Thoracic aorta (tissue), 2 donors: ENCODE data around the gene PPP2R1B. TPM values are rescaled to one million over a fixed set of nuclear protein-coding genes. Genes with fewer than 3 reads are reported as not detected.

Experiments used
- ATAC-seq: fragments of 150-250 bp; one replicate; pipeline ENCODE4 v1.8.0; 2017; ENCODE audit warnings: low read depth; ENCODE audit not compliant: insufficient number of reproducible peaks, low FRiP score
- DNase-seq: peaks from one replicate; pipeline ENCODE4 v3.0.0-alpha.2; 2020; ENCODE audit warnings: low spot score
- H3K27ac ChIP-seq, 2 donors: fragments of 200-600 bp; sonication (generic); 1 replicate in 1 of 2; 2 replicates in 1 of 2; pipeline ENCODE4 v1.5.1; 2016; ENCODE audit warnings: mild to moderate bottlenecking in 2 of 2, moderate library complexity in 2 of 2
- H3K27me3 ChIP-seq: fragments of 200-600 bp; sonication (generic); replicated peaks from 2 replicates; pipeline ENCODE4 v1.6.0; 2016; ENCODE audit warnings: mild to moderate bottlenecking; ENCODE audit not compliant: insufficient read depth
- H3K36me3 ChIP-seq: fragments of 200-600 bp; sonication (generic); one replicate; pipeline ENCODE4 v1.5.1; 2016
- H3K4me1 ChIP-seq, 2 donors: fragments of 200-600 bp; sonication (generic); 1 replicate in 1 of 2; 2 replicates in 1 of 2; pipeline versions ENCODE4 v1.5.1 to v1.6.0; 2016; ENCODE audit warnings: low read depth in 2 of 2, mild to moderate bottlenecking in 1 of 2; ENCODE audit not compliant: control insufficient read depth in 1 of 2
- H3K4me3 ChIP-seq: fragments of 200-600 bp; sonication (generic); 2 replicates; pipeline ENCODE4 v1.5.1; 2016; ENCODE audit warnings: mild to moderate bottlenecking
- H3K9me3 ChIP-seq: fragments of 200-600 bp; sonication (generic); 2 replicates; pipeline ENCODE4 v1.5.1; 2016
- CTCF ChIP-seq: fragments of 200-600 bp; sonication (generic); IDR thresholded peaks from one replicate; pipeline ENCODE4 v1.5.1; 2019; ENCODE audit warnings: antibody characterized with exemption
- total RNA-seq, 2 donors: library from RNA; depleted of rRNA; stranded (reverse); fragments of >200 nt; gene quantifications; one replicate each; pipeline versions ENCODE4 v1.1.0 to v1.2.3, GENCODE V29; 2016

PPP2R1B gene
- total RNA-seq, 2 donors from 2014 or later = 22.5 to 34.5 TPM

GRCh38 chr11:111702623-111703022, 63.6 kb downstream of the PPP2R1B start:
- Histone ChIP-seq H3K4me3 (no peak overlapping the region), H3K4me1 (peaks cover 7 to 10% of the 10 kb centered on the region in 2 donors), H3K27ac (no peak overlapping the region), H3K27me3 (no peaks in the 10 kb centered on the region), H3K36me3 (no peaks in the 10 kb centered on the region), H3K9me3 (no peaks in the 10 kb centered on the region)
- ATAC-seq = no peak
- TF ChIP-seq CTCF = no peak
- DNase-seq = no peak

GRCh38 chr11:111700162-111700561, 66.0 kb downstream of the PPP2R1B start:
- DNase-seq (no peak), ATAC-seq (no peak)
- Histone ChIP-seq H3K9me3 (no peaks in the 10 kb centered on the region), H3K27ac (no peak overlapping the region), H3K4me1 (no peaks in the 10 kb centered on the region), H3K27me3 (no peaks in the 10 kb centered on the region), H3K36me3 (no peaks in the 10 kb centered on the region), H3K4me3 (no peak overlapping the region)
- no peak for TF ChIP-seq CTCF

GRCh38 chr11:111699579-111700156, 66.5 kb downstream of the PPP2R1B start:
- no peaks in the 10 kb centered on the region for H3K4me1 ChIP-seq
- no peak for ATAC-seq
- no peak overlapping the region for H3K4me3 ChIP-seq
- H3K9me3 ChIP-seq = no peaks in the 10 kb centered on the region
- TF ChIP-seq CTCF = no peak
- no peaks in the 10 kb centered on the region for H3K27me3 ChIP-seq
- no peak overlapping the region for H3K27ac ChIP-seq
- no peak for DNase-seq
- H3K36me3 ChIP-seq = no peaks in the 10 kb centered on the region

GRCh38 chr11:111698852-111699559, 67.2 kb downstream of the PPP2R1B start:
- DNase-seq (no peak), ATAC-seq (no peak)
- H3K4me1 ChIP-seq = no peaks in the 10 kb centered on the region
- H3K27me3 ChIP-seq = no peaks in the 10 kb centered on the region
- no peak for TF ChIP-seq CTCF
- no peaks in the 10 kb centered on the region for H3K36me3 ChIP-seq
- no peak overlapping the region for H3K4me3 ChIP-seq
- H3K9me3 ChIP-seq = no peaks in the 10 kb centered on the region
- H3K27ac ChIP-seq = no peak overlapping the region

GRCh38 chr11:111697933-111698371, 68.2 kb downstream of the PPP2R1B start:
- TF ChIP-seq CTCF = no peak
- DNase-seq (no peak), ATAC-seq (no peak)
- no peaks in the 10 kb centered on the region for H3K36me3 ChIP-seq
- no peak overlapping the region for H3K27ac ChIP-seq
- H3K27me3 ChIP-seq = no peaks in the 10 kb centered on the region
- H3K9me3 ChIP-seq = no peaks in the 10 kb centered on the region
- H3K4me3 ChIP-seq = no peak overlapping the region
- H3K4me1 ChIP-seq = no peaks in the 10 kb centered on the region
